ENCODE data around the gene ITPK1.

Gene ITPK1

GRCh38 chr14:93005135-93005813, 110.5 kb downstream of the ITPK1 start:
- no peak for DNase-seq

DNA sequence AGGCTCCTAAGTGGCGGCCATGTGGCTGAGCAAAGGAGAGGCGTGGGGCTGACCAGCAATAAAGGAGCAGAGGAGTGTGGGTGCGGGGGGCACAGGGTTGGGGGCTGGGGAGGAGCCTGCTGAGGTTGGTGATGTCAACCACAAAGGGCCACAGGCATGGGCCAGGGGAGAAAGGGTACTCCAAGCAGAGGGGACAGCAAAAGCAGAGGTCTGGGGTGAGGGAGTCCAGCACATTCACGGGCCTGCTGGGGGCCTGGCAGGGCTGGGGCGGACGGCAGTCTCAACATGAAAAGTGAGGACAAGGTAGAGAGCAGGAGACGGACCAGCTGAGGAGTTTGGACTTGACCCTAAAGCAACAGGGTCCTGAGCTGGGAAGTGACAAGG, 111.0 kb downstream of the ITPK1 start:
- no peak for DNase-seq

DNA sequence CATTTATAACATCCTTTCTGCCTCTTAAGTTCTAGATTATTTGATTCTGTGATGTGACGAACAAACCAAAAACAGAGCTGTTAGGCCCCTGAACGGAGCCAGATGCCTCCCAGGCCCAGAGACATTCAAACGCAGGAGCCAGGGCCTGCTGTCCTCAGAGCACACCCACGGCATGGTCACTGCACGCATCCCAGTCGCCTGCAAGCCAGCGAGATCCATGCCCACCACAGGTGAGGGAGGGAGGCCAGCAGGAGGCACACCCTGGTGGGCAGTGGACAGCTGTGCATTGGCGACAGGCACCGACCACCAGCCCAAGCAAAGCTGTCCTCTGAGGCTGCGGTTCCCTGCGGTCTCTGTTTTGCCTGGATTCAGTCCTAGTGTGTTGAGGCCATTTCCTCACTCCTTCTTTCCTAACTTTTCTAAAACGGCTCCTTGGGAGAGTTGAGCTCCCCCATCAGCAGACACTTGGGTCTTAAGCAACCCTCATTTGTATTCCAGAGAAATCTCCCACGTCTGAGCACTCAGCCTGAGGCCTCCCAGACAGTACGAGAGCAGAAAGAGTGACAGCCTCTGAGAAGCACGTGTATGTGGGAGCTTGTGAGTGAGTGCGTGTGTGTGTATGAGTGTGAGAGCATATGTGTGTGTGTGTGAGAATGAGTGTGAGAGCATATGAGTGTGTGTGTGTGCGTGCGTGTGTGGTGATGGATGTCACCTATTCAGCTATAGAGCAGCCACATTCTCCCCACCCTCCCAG, 111.6 kb downstream of the ITPK1 start:
- DNase-seq = no peak

GRCh38 chr14:93002851-93003298, 112.8 kb downstream of the ITPK1 start:
- DNase-seq = no peak

DNA sequence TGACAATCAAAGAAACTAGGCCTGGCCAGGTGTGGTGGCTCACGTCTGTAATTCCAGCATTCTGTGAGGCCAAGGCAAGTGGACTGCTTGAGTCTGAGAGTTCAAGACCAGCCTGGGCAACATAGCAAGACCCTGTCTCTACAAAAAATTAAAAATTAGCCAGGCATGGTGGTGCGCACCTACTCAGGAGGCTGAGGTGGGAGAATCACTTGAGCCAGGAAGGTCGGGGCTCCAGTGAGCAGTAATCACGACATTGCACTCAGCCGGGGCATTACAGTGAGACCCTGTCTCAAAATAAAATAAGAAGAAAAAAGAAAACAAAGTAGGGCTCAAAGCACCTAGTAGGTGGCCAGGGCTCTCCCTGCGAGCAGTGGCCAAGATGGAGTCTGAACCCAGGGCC, 113.7 kb downstream of the ITPK1 start:
- DNase-seq = no peak

DNA sequence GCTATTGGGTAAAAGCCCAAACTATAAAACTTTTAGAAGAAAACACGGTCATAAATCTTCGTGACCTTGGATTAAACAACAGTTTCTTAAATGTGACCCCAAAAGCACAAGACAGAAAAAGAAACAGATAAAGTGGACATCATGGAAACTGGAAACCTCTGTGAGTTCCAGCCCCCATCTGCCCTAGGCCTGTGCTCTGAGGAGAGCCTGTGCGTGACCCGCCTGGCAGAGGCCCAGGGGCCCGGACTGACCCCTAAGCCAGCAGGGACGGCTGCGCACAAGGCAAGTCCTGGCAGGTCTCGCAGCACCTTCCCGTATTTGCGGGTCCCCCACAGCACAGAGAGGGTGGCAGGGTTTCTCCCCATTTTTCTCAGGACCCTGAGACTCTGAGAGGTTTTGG, 116.8 kb downstream of the ITPK1 start:
- no peak for DNase-seq

DNA sequence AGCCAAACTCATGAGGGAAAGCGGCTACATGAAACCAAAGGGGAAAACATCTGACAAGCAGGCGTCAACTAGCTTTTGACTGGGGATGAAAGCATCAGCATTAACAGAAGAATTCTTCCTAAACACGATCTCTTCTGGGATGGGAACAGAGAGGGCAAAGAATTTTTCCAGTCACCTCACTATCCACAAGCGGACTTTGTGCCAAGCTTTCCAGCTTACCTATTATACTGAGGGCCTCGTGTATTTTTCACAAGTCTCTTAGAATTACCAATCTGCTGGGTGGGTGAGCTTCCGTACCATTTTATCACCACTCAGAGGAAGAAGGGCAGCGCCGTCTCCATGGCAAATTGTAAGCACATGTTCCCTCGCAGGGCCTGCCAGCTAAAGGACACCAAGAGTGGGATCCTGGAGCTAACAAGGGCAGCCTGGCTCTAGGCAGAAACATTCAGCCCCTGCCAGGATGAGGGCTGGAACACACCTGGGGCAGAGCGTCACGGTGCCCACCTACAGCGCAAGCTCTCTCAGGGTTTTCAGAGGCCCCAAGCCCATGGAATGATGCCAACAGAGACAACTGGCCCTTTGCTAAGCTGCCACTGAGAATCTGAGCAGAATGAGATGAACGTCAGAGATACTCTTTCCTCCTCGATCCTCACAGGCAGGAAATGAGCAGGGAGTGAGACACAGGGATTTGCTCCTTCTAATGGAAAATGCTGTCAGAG, 118.2 kb downstream of the ITPK1 start:
- no peak for DNase-seq

DNA sequence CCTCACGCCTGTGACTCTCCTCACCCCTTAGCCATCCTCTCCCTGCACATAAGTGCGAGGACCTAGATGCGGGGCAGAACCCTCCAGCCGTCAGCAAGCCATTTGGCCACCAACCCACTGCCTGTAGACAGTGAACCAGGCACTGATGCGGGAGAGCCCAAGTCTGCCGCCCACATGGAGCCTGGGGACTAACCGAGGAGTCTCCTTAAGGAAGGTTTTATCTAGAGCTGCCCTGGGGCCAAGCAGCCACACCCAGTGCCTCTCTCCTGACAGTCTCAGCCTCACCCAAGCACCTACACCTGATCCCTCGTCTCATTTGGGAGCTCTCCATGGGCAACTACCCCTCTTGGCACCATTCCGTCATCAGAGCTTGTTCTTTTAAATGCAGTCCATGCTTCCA, 120.1 kb downstream of the ITPK1 start:
- DNase-seq = no peak

GRCh38 chr14:92994942-92995341, 120.8 kb downstream of the ITPK1 start:
- DNase-seq = no peak

GRCh38 chr14:92994131-92994676, 121.5 kb downstream of the ITPK1 start:
- no peak for DNase-seq

- no peak for DNase-seq
These were observed 122.4 kb downstream of the ITPK1 start for GRCh38 chr14:92993302-92993701.

- no peak for DNase-seq
These were observed 124.2 kb downstream of the ITPK1 start for GRCh38 chr14:92991536-92991935.

- DNase-seq = no peak
These were observed 125.0 kb downstream of the ITPK1 start for GRCh38 chr14:92990456-92991430.

DNA sequence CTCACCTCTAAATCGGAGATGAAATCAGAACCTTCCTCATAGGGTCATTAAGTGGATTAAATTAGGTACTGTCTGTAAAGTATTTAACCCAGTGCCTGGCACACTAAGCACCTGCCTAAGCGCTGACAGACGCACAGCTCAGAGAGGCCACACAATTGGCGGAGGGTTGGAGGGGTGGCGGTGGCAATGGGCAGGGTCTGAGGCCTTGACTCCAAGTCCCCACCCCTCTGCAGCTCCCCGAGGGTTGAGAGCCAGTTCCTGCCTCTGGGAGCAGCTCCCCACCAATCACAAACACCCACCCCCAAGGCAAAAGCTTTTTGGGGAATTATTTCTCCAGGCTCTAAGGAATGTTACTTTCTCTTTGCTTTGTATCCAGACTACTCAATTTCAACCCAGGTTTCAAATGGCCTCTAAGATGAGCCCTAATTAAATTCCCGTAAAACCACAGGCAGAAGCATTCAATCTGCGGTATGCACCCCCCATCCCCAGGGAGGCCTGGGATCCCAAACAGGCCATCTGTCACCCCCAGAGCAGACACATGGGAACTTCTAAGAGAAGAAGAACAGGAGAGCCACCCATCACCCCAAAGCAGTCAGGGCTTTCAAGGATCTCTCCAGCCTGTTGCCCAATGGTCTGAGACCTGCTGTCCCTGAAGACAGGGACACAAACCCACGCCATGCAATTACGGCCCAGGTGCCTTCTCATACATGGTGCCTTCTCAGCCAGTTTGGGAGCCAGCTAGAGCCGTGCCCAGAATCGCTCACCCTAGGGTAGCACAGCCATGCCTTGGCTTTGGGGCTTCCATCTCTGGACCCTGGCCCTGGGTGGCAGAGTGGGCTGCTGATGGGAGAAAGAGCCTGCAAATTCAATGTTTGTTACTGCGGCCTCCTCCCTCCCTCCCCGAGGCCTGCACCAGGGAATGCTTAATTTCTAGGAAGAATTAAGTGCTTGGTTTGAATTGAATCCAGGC, 126.7 kb downstream of the ITPK1 start:
- DNase-seq = no peak

DNA sequence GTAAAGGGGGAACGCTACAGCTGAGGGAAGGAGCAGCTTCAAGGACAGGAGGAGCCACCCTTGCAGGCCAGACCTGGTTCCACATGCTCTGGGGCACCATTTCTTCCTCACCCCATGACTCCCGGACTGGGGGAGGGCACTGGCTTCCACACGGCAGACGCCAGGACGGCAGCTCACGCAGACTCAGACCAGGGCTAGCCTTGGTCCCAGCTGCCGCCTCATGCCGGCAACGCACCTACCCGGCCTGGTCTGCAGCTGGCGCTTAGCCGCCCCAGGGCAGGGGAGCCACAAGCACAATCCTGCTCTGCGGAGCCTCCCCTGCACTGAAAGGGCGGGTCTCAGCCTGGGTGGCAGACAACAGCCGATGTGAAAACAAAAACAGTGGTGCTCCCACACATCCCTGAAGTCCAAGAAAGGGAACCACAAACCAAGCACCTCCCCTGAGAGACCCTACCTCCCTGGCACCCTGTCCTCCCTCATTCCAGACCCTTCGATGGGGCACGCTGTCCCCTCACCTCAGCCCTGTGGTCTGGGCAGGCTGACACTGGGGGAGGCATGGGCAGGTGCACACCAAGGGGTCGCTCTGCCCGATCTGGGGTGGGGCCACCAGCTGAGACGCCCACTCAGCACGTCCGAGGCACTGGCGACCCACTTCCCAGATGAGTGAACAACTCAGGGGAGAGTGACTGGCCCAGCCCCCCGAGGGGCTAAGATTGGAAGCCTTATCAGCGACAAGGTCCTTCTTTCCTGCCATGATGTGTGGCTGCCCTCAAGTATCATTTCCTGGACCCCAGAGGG, 127.8 kb downstream of the ITPK1 start:
- DNase-seq = no peak

- no peak for DNase-seq
These were observed 128.6 kb downstream of the ITPK1 start for GRCh38 chr14:92987148-92987570.

DNA sequence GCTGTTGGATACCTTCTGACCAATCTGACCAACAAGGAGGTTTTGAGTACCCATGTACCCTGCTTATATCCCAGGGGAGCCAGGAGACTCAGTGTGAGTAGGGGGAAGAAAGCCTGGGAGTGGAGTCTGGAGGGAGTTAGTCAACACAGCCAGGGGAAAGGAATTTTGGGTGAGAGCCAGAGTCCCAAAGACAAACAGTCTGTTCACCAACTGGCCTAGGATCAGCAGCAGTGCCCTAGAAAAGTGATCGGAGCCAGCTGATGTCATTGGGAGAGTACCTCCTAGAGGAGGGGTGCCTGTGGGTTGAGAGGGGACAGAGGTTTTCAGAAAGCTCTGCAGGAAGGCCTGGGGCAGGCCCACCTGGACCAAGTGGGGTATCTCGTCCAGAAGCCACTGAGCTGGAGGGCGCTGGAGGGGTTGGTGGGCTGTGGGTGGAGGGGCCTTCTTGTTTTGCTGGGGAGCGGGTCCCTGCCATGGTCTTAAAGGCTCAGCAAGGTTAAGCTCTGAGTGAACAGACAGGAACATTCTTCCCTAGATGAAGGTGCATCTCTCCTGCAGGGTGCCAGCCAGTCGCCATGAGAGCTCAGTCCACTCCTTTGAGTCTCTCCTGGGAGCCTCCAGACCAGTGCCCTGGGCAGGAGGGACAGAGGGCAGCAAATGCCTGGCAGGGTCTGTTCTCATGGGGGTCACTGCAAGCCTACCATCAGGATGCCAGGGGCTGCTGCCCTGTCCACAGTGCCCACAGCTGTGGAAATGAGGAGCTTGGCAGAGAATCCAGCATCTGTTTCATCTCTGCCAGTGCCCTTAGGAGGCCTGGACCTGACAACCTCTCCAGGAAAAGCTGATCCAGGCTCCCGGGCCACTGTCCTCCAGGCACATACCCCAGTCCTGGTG, 129.2 kb downstream of the ITPK1 start:
- DNase-seq = no peak

DNA sequence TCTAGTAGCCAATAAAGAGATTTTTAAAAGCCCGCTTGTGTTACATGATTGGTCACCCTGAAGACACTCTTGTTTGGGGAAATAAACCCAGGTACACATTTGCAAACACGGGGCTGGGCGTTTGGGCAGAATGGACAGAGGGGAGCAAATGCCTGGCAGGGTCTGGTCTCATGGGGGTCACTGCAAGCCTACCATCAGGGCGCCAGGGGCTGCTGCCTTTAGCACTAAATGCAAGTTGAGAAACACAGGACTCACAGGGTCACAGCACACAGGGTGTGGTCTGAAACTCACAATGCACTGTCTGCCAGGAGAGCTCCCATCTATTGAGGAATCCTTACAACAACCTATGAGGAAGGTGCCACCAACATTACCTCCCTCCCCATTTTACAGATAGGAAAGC, 130.2 kb downstream of the ITPK1 start:
- DNase-seq = no peak

DNA sequence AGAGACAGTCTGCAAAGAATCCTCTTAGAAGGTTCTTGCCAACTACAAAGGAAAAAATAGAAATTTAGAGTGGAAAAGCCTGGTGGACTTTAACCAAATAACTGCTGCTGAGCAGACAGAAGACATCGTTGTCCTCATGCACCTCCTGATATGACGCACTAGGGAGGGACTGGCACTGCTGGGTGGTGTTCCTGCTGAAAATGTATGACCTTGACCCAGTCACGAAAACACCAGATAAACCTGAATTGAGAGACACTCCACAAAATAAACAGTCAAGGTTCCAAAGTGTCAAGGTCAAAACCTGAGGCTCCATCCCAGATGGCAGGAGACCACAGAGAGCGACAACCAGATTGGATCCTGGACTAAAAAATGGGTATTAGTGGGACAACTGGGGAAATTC, 130.8 kb downstream of the ITPK1 start:
- DNase-seq = no peak
